Upper lobe of left lung (tissue), 4 donors: ENCODE measurements around the gene DLG2.

ENCODE experiments used
- EP300 ChIP-seq, 4 donors: sonication (generic); formaldehyde crosslinking; IDR thresholded peaks; one replicate each; pipeline ENCODE4 v1.5.1; 2017; ENCODE audit warnings: antibody characterized with exemption in 4 of 4, control low read depth in 2 of 4
- POLR2A ChIP-seq, 4 donors: fragments of 450-650 bp; IDR thresholded peaks; one replicate each; pipeline ENCODE4 v1.5.1; 2016 to 2017; ENCODE audit warnings: antibody characterized with exemption in 4 of 4, mild to moderate bottlenecking in 2 of 4
- POLR2AphosphoS5 ChIP-seq, 2 donors: sonication (generic); formaldehyde crosslinking; IDR thresholded peaks; one replicate each; pipeline ENCODE4 v1.5.1; 2017; ENCODE audit warnings: antibody characterized with exemption in 2 of 2
- TF ChIP-seq, protein P1 (sequence below), 6 experiments: fragments of 450-650 bp in 4 of 6; fragments of 200-600 bp in 2 of 6; sonication (generic) in 2 of 6; IDR thresholded peaks; one replicate each; pipeline ENCODE4 v1.5.1; 2016 to 2019; ENCODE audit warnings: antibody characterized with exemption in 6 of 6

DNA sequence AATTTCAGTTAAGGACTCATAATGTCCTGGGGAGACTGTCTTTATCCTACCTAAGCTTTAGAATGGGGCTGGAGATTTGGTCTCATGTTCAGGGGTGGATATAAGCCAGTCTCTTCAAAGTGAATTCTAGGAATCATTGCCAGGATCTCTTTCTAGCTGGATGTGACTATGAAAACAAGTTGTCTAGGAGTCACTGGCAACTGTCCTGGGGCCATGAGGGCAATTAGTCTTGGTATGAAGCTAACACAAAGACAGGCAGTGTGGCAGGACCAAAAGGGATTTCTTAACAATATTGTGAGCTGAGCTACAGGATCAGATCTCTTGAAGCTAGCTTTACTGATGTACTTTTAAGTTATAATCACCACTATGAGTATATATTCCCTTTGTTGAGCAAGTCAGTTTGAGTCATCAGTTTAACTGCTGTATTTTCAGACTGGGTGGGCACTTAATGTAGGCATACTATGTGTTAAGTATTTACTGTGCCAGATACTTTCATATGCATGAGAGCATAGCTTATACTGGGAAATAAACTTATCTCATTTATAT lies 1951.0 kb downstream of the DLG2 start:
- TF ChIP-seq, protein P1, sequence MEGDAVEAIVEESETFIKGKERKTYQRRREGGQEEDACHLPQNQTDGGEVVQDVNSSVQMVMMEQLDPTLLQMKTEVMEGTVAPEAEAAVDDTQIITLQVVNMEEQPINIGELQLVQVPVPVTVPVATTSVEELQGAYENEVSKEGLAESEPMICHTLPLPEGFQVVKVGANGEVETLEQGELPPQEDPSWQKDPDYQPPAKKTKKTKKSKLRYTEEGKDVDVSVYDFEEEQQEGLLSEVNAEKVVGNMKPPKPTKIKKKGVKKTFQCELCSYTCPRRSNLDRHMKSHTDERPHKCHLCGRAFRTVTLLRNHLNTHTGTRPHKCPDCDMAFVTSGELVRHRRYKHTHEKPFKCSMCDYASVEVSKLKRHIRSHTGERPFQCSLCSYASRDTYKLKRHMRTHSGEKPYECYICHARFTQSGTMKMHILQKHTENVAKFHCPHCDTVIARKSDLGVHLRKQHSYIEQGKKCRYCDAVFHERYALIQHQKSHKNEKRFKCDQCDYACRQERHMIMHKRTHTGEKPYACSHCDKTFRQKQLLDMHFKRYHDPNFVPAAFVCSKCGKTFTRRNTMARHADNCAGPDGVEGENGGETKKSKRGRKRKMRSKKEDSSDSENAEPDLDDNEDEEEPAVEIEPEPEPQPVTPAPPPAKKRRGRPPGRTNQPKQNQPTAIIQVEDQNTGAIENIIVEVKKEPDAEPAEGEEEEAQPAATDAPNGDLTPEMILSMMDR (IDR thresholded peaks at IDR 0.05), result no peak
- TF ChIP-seq POLR2AphosphoS5 (IDR thresholded peaks at IDR 0.05) (no peak), EP300 (IDR thresholded peaks at IDR 0.05) (no peak), POLR2A (IDR thresholded peaks at IDR 0.05) (no peak)
